Suppressor macrophage (primary cell): ENCODE measurements around the gene SNX9.

Experiments
- DNase-seq, 4 experiments: peaks; one replicate each; pipeline ENCODE4 v3.0.0-alpha.2; 2020 to 2022

SNX9 gene

GRCh38 chr6:157981395-157982101, 158.5 kb downstream of the SNX9 start, which contains the start of gene SYNJ2:
SYNJ2 (plus strand) TSS chr6:157981863; CDS start chr6:157981962, 99 bp downstream.
- DNase-seq: peak; percentile 55 to 85 (median 66)

DNA sequence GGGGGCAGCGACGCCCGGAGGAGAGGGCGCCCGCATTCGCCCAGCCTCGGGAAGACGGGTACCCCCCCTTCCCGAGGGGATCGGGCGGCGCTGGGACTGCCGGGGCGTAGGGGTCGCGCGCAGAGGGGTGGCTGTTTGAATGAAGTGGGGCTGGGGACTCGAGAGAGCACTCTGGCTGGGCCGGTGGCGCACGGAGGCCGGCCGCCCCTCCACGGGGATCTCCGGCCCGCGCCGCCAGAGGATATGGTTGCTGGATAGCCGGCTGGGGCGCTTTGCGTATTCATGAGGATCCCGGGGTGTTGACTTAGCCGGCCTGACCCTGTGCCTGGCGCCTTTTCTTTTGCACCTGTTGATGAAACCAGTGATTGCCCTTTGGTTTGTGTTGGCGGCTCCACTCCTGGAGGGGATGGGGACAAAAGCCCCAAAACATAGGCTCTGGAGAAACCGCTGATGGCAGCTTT, 159.1 kb downstream of the SNX9 start:
- peak in 3 of 4 experiments; percentile 45 to 73 (median 58) for DNase-seq

- no peak for DNase-seq
These were observed 159.7 kb downstream of the SNX9 start for GRCh38 chr6:157982563-157983405.

- no peak for DNase-seq
These were observed 160.5 kb downstream of the SNX9 start for GRCh38 chr6:157983406-157984119.

DNA sequence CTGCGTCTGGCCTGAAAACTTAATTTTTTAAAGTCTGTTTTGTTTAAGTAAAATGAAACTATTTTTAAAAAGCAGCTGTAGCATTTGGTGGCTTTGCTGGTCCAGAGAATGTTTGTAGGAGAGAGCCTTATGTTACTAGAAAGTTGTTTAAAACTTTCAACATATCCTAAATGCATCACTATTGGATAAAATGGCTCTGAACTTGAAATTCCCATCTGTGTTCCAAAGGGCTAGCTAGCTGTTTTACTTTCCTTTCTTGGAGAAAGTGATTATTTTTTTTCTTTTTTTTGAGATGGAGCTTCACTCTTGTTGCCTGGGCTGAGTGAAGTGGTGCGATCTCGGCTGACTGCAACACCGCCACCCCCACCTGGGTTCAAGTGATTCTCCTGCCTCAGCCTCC, 161.1 kb downstream of the SNX9 start:
- DNase-seq: no peak

GRCh38 chr6:157984686-157985225, 161.7 kb downstream of the SNX9 start:
- DNase-seq: no peak

DNA sequence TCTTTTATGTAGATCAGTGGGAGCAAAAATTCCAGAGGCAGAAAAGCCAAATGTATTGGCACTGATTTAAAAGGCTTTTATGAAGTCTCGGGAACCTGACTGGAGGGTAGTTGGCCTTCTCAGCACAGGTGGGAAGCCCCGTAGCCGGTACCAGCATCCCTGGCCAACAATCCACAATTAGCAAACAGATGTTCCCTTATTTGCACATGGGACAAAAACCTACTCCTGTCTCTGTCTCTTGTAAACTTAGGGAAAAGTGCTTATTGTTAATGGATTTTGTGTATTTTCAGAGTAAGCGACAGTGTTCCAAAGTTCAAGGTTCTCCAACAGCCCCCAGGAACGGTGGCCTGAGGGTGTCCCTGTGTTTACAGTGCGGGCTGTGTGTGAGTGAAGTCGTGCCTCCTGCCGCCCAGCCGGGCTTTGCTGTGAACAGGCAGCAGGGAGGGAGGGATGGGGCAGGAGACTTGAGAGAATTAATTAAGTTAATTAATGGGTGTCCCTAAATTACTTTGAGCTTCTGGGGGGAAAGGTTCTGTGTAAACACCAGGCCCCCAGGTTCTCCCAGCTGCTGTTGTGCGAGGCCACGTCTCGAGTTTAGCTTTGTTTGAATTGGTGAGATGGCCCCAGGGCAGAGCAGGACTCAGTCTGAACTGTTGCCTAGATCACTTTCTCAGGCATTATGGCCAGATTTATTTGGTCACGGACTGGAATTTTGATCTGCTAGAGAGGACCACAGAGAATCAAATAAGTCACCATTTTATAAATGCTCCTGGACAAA, 162.5 kb downstream of the SNX9 start:
- DNase-seq: no peak

DNA sequence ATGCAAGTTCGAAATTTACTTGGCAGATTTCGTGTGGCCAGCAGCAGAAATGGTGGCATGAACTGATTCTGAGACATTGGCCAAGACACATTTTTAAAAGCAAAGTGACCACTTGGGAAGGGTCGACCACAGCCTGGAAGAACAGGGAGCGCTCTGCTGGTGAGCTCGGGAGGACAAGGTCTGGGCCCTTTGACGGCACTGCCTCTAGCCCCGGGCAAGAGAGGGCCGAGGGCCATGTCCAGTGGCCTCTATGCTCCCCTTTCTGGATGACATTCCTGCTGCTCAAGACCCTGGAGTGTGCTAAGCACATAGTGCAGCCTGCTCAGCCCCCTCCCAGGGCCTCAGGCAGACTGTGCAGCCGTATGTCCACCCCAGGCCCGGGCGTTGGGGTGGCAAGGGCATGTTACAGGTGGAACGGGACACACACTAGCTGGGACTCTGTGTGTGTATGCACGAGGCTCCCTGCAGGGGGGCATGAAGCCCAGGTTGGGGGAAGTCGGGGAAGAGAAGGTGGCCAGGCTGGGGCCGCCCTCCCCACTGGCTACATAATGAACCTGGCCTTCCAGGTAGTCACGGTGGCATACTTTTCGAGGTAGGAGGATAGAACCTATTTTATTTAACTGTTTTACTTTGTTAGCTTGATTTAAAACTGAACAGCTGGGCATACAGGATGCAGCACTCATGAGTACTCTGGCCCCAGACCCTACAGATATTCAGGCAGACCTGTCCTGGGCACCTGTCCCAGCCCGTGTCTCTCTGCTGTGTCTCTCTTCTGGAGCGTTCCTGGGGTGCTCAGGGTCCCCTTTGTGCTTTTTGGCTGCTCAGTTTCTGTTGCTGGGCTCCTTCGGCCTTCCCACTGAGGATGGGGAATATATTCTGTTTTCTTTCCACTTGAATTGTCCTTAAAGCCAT, 165.0 kb downstream of the SNX9 start:
- no peak for DNase-seq

- no peak for DNase-seq
These were observed 165.6 kb downstream of the SNX9 start for GRCh38 chr6:157988700-157989063.

- DNase-seq: no peak
These were observed 166.7 kb downstream of the SNX9 start for GRCh38 chr6:157989541-157990289.

DNA sequence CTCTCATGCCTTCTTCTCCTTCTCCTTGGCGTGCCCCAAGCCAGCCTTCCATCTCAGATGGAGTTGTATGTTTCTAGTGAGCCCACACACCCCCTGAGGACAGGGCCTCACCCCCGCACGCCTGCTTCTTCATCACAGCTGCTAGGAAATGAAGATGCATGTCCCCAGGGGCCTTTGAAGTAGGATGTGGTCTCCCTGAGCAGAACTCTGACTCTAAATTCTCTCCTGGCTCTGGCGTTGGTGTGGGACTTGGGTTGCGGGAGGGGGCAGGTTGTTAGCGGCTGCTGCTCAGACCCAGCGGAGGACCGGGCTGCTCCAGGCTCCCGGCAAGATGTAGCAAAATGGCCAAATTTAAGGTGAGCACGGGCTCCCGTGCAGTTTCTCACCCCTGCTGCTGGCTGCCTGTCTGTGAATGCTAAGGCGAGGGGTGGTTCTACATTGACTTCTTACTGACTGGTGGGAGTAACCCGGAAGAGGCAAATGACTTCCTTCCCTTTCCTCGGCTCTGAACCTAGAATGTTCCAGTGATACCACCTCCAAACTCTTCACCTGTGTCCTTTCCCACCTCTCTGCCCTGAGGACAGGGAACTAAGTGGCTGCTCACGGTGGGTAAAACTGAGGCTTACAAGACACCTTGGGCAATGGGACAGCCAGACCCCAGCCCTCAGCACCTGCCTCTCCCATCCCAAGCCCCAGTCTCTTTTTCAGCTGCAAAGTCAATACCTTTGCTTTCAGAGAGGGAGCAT, 167.4 kb downstream of the SNX9 start:
- no peak for DNase-seq

DNA sequence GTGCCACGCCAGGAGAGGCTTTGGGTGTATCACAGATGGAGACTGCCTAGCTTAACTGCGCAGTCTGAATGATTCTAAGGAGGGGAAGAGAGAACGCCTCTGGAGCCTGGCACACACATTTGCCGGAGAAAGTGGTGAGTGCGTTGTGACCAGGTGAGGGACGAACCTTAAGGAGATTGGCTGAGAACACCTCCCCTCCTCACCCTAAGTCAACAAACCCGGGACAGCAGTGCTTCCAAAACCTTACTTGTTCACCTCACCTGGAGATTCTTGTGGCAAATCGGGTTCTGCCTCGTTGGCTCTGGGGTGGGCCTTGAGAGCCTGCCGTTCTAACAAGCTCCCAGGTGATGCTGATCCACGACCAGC, 168.0 kb downstream of the SNX9 start:
- no peak for DNase-seq

DNA sequence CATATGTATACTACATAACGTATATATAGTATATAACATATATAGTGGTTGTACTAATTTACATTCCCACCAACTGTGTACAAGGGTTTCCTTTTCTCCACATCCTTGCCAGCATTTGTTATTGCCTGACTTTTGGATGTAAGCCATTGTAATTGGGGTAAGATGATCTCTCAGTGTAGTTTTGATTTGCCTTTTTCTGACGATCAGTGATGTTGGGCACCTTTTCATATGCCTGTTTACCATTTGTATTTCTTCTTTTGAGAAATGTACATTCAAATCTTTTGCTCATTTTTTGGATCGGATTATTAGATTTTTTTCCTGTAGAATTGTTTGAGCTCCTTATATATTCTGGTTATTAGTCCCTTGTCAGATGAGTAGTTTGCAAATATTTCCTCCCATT, 170.0 kb downstream of the SNX9 start:
- no peak for DNase-seq

DNA sequence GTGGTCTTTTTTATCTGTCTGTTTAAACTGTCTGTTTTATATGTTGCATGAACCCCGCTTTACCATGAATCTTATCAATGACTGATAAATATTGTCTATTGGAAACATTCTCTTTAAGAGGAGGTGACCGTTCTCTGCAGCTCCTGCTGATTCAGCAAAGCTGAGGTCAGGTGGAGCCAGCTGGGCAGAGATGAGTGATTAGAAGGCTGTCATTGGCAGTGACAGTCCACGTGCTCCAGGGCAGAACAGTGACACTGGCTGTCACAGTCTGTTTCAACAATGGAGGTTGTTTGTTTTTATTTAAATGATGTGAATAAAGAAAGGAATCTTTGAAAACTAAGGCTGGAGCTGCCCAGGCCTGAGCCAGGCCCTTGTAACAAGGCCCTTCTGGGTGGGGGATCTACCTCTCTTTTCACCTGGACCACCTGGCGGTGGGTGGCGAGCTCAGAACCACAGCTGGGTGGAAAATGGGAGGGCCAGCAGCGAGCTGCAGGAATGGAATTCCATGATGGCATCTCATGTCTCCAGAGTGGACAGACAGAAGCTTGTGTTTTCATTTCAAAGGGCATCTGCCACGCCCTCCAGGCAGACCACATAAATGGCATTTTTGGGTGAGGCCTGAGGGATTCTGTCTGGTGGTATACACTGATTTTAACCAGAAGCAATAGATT, 171.2 kb downstream of the SNX9 start:
- no peak for DNase-seq
